Ovary (tissue), 3 donors: Measurements from ENCODE around the gene KCNIP3.
"Not testable (repeated sequence)": the region's sequence is repeated elsewhere in the genome, so short reads cannot be mapped to it uniquely, and the experiment has no call there.

ENCODE experiments used
- CTCF ChIP-seq, 3 donors: fragments of 450-650 bp in 2 of 3; fragments of 200-600 bp in 1 of 3; IDR thresholded peaks; one replicate each; pipeline versions ENCODE4 v1.5.1 to v1.8.0; 2016 to 2022; ENCODE audit warnings: antibody characterized with exemption in 3 of 3, mild to moderate bottlenecking in 1 of 3
- EP300 ChIP-seq: sonication (generic); formaldehyde crosslinking; IDR thresholded peaks from one replicate; pipeline ENCODE4 v1.6.1; 2017; ENCODE audit warnings: antibody characterized with exemption
- POLR2A ChIP-seq: fragments of 450-650 bp; IDR thresholded peaks from one replicate; pipeline ENCODE4 v1.6.1; 2017; ENCODE audit warnings: antibody characterized with exemption, mild to moderate bottlenecking, moderate library complexity
- donor health status: DM: no; HTN: no; CAD: no.

DNA sequence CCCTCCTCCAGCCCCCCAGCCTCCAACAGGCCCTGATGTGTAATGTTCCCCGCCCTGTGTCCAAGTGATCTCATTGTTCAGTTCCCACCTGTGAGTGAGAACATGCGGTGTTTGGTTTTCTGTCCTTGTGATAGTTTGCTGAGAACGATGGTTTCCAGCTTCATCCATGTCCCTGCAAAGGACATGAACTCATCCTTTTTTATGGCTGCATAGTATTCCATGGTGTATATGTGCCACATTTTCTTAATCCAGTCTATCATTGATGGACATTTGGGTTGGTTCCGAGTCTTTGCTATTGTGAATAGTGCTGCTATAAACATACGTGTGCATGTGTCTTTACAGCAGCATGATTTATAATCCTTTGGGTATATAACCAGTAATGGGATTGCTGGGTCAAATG, 58.3 kb downstream of the KCNIP3 start:
- TF ChIP-seq CTCF (IDR thresholded peaks at IDR 0.05); POLR2A; EP300: not testable (repeated sequence)
